Measurements from ENCODE around the gene WDR18.
A peak's percentile ranks its signal among the peaks of the same experiment; 100 is the strongest.
"Not testable (repeated sequence)": the region's sequence is repeated elsewhere in the genome, so short reads cannot be mapped to it uniquely, and the experiment has no call there.

WDR18 gene

DNA sequence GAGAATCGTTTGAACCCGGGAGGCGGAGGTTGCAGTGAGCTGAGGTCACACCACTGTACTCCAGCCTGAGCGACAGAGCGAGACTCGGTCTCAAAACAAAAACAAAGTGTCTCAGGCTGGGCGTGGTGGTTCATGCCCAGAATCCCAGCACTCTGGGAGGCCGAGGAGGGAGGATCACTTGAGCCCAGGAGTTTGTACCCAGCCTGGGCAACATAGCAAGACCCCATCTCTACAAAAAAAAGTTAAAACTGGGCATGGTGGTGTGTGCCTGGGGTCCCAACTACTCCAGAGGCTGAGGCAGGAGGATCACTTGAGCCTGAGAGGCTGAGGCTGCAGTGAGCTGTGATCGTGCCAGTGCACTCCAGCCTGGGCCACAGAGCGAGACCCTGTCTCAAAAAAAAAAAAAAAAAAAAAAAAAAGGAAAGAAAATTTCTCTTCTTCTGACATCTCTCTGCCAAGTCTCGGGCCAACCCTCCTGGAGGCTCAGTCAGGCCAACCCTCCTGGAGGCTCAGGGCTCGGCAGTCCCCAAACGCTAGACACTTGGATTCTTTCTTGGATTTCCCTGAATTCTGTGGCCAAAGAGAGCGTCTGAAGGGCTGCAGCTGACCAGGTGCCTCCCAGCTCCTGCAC lies 32.0 kb upstream of the WDR18 start:
- no peak for DNase-seq

DNA sequence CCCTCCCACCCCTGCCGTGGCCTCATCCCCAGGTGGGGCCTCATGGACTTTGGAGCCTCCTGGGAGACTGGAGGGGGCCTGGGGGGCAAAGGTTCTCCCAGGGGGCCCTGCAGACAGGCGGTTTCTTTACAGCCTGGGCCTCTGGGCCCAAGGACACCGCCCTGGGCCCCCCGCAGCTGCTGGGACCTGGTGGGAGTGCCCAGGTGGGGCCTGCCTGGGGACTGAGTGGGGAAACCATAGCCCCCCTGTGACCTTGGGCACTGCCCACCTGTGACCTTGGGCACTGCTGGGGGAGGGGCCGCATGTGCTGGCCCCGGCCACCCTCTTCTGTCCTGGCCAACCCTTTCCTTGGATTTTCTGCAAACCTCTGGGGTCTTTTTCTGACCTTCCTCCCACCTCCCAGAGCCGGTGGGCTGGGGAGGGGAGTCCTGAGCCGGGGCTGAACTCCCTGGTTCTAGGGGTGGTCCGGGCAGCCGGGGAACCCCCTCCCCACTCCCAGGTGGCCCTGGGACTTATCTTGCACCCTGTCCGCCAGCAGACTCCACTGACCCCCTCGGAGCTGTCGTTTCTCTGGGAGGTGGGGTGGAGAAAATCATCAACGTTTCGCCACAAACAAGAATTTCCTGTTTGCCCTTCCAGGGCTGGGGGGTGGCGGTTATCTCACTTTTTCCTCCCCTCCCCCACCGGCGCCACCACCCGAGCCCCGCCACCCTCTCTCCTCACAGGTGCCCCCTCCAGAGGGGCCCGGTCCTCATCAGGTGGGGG lies 31.3 kb upstream of the WDR18 start:
- no peak for DNase-seq

GRCh38 chr19:953445-954271 lies 30.5 kb upstream of the WDR18 start:
- DNase-seq: no peak

- DNase-seq: no peak
These were observed 29.9 kb upstream of the WDR18 start for GRCh38 chr19:954272-954671.

GRCh38 chr19:954672-955494 lies 29.3 kb upstream of the WDR18 start:
- no peak for DNase-seq

- DNase-seq: no peak
These were observed 28.1 kb upstream of the WDR18 start for GRCh38 chr19:955803-956765.

GRCh38 chr19:956766-957440 lies 27.2 kb upstream of the WDR18 start:
- DNase-seq: no peak

- not testable (repeated sequence) for DNase-seq
These were observed 26.6 kb upstream of the WDR18 start for GRCh38 chr19:957578-957977.

DNA sequence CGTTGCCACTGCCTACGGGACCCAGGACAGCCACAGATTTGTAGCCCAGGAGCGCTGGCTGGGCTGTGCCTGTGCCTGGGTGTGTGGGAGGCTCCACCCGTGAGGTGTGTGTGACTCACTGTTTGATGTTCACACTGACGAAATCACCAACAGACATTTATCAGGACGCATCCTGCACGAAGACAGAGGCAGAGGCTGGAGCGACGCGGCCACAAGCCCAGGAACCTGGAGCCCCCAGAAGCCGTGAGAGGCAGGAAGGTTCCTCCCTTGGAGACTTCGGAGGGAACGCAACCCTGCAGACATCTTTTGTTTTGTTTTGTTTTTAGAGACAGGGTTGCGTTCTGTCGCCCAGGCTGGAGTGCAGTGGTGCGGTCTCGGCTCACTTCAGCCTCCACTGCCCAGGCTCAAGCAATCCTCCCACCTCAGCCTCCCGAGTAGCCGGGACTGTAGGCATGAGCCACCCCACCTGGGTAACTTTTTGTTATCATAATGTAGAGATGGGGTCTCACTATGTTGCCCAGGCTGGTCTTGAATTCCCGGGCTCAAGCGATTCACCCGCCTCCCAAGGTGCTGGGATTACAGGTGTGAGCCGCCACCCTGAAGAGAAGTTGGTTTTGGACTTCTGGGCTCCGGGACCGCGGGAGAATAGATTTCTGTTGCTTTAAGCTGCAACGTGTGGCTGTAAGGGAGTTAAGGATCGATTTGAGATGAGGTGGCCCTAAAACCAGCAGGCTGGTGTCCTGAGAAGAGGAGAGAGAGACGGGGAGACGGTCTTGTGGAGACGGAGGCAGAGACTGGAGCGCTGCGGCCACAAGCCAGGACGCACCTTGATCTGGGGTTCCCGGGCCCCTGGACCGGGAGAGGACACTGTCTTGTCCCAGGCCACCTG lies 24.9 kb upstream of the WDR18 start:
- no peak for DNase-seq

- DNase-seq: no peak
These were observed 24.1 kb upstream of the WDR18 start for GRCh38 chr19:960020-960419.

GRCh38 chr19:960601-960938 lies 23.6 kb upstream of the WDR18 start:
- DNase-seq: no peak

- DNase-seq: no peak
These were observed 22.1 kb upstream of the WDR18 start for GRCh38 chr19:961866-962620.

DNA sequence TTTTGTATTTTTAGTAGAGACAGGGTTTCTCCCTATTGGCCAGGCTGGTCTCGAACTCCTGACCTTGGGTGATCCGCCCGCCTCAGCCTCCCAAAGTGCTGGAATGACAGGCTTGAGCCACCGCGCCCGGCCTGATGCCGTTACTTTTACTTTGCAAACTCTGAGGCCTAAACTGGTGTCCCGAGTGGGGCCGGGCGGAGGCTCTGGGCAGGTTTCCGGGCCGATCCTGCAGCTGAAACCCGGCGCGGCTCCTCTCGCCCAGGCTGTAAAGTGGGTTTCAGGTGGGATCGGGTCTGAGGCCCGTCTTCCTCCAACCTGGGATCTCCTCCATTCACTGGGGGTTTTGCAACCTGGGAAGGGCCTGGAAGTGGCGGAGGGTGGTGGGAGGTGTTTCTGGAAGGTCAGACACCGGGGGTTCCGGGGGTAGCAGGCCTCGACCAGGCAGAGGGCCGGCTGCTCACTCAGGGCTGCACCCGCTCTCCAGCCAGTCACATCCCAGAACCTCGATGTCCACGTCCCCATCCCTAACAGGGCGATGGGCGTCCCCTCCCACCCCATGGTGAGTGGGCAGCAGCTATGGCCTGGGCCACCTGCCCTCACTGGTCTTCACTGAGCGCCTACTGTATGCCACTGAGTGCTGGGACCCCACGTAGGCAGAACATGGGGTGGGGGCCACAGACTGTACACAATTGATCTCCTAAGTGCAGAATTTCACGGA lies 21.3 kb upstream of the WDR18 start:
- DNase-seq: no peak

GRCh38 chr19:963486-963951 lies 20.6 kb upstream of the WDR18 start:
- DNase-seq: no peak

DNA sequence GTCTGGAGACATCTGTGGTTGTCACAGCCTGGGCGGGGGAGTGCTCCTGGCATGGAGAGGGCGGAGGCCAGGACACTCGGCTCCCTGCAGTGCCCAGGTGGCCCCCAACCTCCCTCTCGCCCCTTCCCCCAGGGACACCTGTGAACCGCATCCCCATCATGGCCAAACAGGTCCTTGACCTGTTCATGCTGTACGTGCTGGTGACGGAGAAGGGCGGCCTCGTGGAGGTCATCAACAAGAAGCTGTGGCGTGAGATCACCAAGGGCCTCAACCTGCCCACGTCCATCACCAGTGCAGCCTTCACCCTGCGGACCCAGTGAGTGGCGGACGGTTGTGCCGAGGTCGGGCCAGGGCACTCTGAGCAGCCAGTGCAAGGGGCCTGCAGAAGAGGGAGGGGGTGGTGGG lies 20.0 kb upstream of the WDR18 start:
- DNase-seq: no peak

DNA sequence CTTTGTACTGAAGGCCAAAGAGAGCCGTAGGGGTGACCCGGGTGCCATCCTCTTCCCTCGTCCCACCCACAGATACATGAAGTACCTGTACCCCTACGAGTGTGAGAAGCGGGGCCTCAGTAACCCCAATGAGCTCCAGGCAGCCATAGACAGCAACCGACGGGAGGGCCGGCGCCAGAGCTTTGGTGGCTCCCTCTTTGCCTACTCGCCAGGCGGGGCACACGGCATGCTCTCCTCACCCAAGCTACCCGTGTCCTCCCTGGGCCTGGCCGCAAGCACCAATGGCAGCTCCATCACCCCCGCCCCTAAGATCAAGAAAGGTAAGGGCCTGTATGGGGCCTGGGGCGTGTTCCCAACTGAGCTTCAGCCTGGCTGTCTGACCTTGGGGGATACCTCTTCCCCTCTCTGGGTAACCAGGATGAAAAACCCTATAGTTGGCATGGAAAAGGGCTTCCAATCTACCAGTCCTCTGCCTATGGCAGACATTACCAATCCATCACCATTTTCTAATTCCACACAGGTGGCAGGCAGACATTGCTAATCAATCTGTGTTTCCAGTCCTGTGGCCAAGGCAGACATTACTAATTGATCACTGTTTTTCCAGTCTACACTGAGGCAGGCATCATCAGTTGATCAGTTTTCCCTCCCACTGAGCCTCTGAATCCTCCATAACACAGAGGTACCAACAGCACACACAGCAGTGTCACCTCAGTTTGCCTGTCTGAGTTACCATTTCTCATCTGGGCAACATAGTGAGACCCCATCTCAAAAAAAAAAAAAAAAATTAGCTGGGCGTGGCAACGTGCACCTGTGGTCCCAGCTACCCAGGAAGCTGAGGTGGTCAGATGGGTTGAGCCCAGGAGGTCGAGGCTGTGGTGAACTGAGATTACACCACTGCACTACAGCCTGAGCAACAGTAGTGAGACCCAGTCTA lies 19.1 kb upstream of the WDR18 start:
- peak in 1 of 2 experiments; percentile 7 for DNase-seq

DNA sequence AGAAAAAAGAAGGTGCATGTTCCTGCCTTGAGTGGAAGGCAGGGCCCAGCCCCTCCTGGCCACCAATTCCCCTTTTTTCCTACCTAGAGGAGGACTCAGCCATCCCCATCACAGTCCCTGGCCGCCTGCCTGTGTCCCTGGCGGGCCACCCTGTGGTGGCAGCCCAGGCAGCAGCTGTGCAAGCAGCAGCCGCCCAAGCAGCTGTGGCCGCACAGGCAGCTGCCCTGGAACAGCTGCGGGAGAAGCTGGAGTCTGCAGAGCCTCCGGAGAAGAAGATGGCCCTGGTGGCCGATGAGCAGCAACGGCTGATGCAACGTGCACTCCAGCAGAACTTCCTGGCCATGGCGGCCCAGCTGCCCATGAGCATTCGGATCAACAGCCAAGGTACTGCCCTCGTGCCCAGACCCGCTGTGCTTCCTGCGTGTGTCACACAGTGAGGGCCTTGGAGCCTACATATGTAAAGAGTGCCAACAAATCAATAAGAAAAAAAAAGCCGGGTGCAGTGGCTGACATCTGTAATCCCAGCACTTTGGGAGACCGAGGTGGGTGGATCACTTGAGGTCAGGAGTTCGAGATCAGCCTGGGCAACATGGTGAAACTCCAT lies 17.6 kb upstream of the WDR18 start:
- no peak for DNase-seq
